HEK293T (cell line): ENCODE measurements around the gene GPD1L.
A peak's percentile ranks its signal among the peaks of the same experiment; 100 is the strongest.
"Not testable (repeated sequence)": the region's sequence is repeated elsewhere in the genome, so short reads cannot be mapped to it uniquely, and the experiment has no call there.

Experiments
- CTCF ChIA-PET: fragments of 350-600 bp; formaldehyde crosslinking; extraction: SDS; loops from one replicate; lab custom pipeline; 2021; ENCODE audit warnings: antibody characterized with exemption, inconsistent platforms; lab: Yijun Ruan, JAX
- POLR2A ChIA-PET: fragments of 350-600 bp; formaldehyde crosslinking; extraction: SDS; loops from one replicate; lab custom pipeline; 2020; ENCODE audit warnings: antibody characterized with exemption, inconsistent platforms; lab: Yijun Ruan, JAX
- DNase-seq: peaks from one replicate; pipeline ENCODE4 v3.0.0; 2012; ENCODE audit warnings: mixed read lengths; ENCODE audit errors: extremely low spot score
- ARNT ChIP-seq: fragments of 450-650 bp; IDR thresholded peaks from 2 replicates; pipeline ENCODE4 v1.6.1; 2017; ENCODE audit warnings: mild to moderate bottlenecking
- BHLHE40 ChIP-seq: fragments of 450-650 bp; IDR thresholded peaks from 2 replicates; pipeline ENCODE4 v1.6.1; 2016; ENCODE audit warnings: mild to moderate bottlenecking, moderate library complexity, borderline replicate concordance
- CTBP1 ChIP-seq: fragments of 450-650 bp; IDR thresholded peaks from 2 replicates; pipeline ENCODE4 v1.6.1; 2016; ENCODE audit warnings: borderline replicate concordance
- ELF4 ChIP-seq: fragments of 450-650 bp; IDR thresholded peaks from 2 replicates; pipeline ENCODE4 v1.6.1; 2017; ENCODE audit warnings: antibody characterized with exemption
- FOXA1 ChIP-seq: fragments of 450-650 bp; IDR thresholded peaks from 2 replicates; pipeline ENCODE4 v1.6.1; 2016; ENCODE audit warnings: mild to moderate bottlenecking
- FOXK2 ChIP-seq: fragments of 450-650 bp; IDR thresholded peaks from 2 replicates; pipeline ENCODE4 v1.6.1; 2016; ENCODE audit warnings: mild to moderate bottlenecking
- FOXM1 ChIP-seq: fragments of 450-650 bp; IDR thresholded peaks from 2 replicates; pipeline ENCODE4 v1.6.1; 2017; ENCODE audit warnings: mild to moderate bottlenecking, borderline replicate concordance
- HDGF ChIP-seq: fragments of 450-650 bp; IDR thresholded peaks from 2 replicates; pipeline ENCODE4 v1.6.1; 2017; ENCODE audit warnings: antibody characterized with exemption, borderline replicate concordance
- L3MBTL2 ChIP-seq: fragments of 450-650 bp; conservative IDR thresholded peaks from 2 replicates; pipeline ENCODE4 v1.6.1; 2016; ENCODE audit warnings: mild to moderate bottlenecking
- LEF1 ChIP-seq: fragments of 450-650 bp; IDR thresholded peaks from 2 replicates; pipeline ENCODE4 v1.6.1; 2017; ENCODE audit warnings: mild to moderate bottlenecking, borderline replicate concordance
- NFRKB ChIP-seq: fragments of 450-650 bp; IDR thresholded peaks from 2 replicates; pipeline ENCODE4 v1.6.1; 2016; ENCODE audit warnings: mild to moderate bottlenecking, moderate library complexity
- PKNOX1 ChIP-seq: fragments of 450-650 bp; IDR thresholded peaks from 2 replicates; pipeline ENCODE4 v1.6.1; 2016
- SP1 ChIP-seq: fragments of 450-650 bp; IDR thresholded peaks from 2 replicates; pipeline ENCODE4 v1.6.1; 2017
- SUZ12 ChIP-seq: fragments of 450-650 bp; IDR thresholded peaks from 2 replicates; pipeline ENCODE4 v1.6.1; 2016; ENCODE audit warnings: mild to moderate bottlenecking
- TARDBP ChIP-seq: fragments of 450-650 bp; IDR thresholded peaks from 2 replicates; pipeline ENCODE4 v1.6.1; 2016
- ZNF384 ChIP-seq: fragments of 450-650 bp; IDR thresholded peaks from 2 replicates; pipeline ENCODE4 v1.6.1; 2016

The GPD1L gene

GRCh38 chr3:32181796-32182195, 75.4 kb downstream of the GPD1L start:
- TF ChIP-seq SUZ12 = no peak
- TF ChIP-seq L3MBTL2 = no peak
- no peak for TF ChIP-seq PKNOX1
- no peak for TF ChIP-seq FOXA1
- TF ChIP-seq ELF4 = no peak
- no peak for TF ChIP-seq FOXM1
- ChIA-PET CTCF (no interaction called here), POLR2A (no interaction called here)
- no peak for DNase-seq

GRCh38 chr3:32184187-32184730, 77.8 kb downstream of the GPD1L start:
- ChIA-PET CTCF (no interaction called here), POLR2A (no interaction called here)
- TF ChIP-seq FOXM1 (no peak), L3MBTL2 (no peak), CTBP1 (no peak), ZNF384 (no peak), TARDBP (no peak)
- DNase-seq = no peak

- TF ChIP-seq LEF1 (no peak), L3MBTL2 (no peak), PKNOX1 (no peak), FOXM1 (no peak), BHLHE40 (no peak), SP1 (no peak), FOXA1 (no peak), CTBP1 (no peak), ELF4 (no peak)
- POLR2A ChIA-PET = no interaction called here
- CTCF ChIA-PET = interaction anchor here (0.5 to 1.2 kb wide), 2 partner anchors 9 to 598 kb away, joined by 4 read pairs; no protein-coding TSS in a partner anchor
- DNase-seq = no peak
Observed at GRCh38 chr3:32186097-32186496, 79.7 kb downstream of the GPD1L start.

GRCh38 chr3:32186876-32187275, 80.5 kb downstream of the GPD1L start:
- POLR2A ChIA-PET = no interaction called here
- TF ChIP-seq HDGF = no peak
- TF ChIP-seq ZNF384 = no peak
- TF ChIP-seq L3MBTL2 = no peak
- TF ChIP-seq CTBP1 = no peak
- CTCF ChIA-PET = interaction anchor here (1.2 kb wide), 1 partner anchor 9 kb away, joined by 4 read pairs; no protein-coding TSS in a partner anchor
- no peak for DNase-seq

GRCh38 chr3:32189693-32190092, 83.3 kb downstream of the GPD1L start:
- CTCF ChIA-PET = no interaction called here
- DNase-seq = no peak
- POLR2A ChIA-PET = no interaction called here
- TF ChIP-seq L3MBTL2 = no peak
- no peak for TF ChIP-seq FOXA1
- TF ChIP-seq SP1 = no peak
- no peak for TF ChIP-seq HDGF

GRCh38 chr3:32190556-32190955, 84.1 kb downstream of the GPD1L start:
- POLR2A ChIA-PET, CTCF ChIA-PET, DNase-seq: not testable (repeated sequence)

- CTCF ChIA-PET = no interaction called here
- POLR2A ChIA-PET = no interaction called here
- TF ChIP-seq ARNT = no peak
- TF ChIP-seq FOXA1 = no peak
- TF ChIP-seq NFRKB = no peak
- TF ChIP-seq SUZ12 = no peak
- TF ChIP-seq FOXK2 = no peak
- no peak for TF ChIP-seq LEF1
- no peak for TF ChIP-seq SP1
- no peak for TF ChIP-seq ELF4
- TF ChIP-seq HDGF = no peak
- TF ChIP-seq TARDBP = no peak
- TF ChIP-seq PKNOX1 = no peak
- TF ChIP-seq CTBP1 = no peak
- no peak for TF ChIP-seq BHLHE40
Observed at GRCh38 chr3:32193101-32193500, 86.7 kb downstream of the GPD1L start.

GRCh38 chr3:32194653-32195052, 88.2 kb downstream of the GPD1L start:
- peak; percentile 22 for DNase-seq
- CTCF ChIA-PET = no interaction called here
- TF ChIP-seq SUZ12 (no peak), PKNOX1 (peak; percentile 74), SP1 (no peak)
- POLR2A ChIA-PET = no interaction called here

More at GRCh38 chr3:32193101-32193500, 86.7 kb downstream of the GPD1L start:
- no peak for DNase-seq
